ENCODE results near the gene U2AF2.

DNA sequence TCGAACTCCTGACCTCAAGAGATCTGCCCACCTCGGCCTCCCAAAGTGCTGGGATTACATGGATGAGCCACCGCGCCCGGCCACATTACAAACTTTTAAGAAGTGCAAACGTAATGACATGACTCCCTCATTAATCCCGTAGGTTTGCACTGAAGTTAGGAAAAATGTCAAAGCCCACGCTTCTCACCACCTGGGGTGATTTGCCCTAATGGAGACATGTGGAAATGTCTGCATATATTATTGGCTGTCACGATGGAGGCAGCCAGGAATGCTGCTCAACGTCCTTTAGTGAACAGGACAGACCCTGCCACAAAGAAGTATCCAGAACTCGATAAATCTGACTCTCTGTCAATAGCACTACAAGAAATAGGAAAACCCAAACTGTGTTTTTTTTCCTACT, 62.4 kb downstream of the U2AF2 start:
- TF ChIP-seq, protein P1, sequence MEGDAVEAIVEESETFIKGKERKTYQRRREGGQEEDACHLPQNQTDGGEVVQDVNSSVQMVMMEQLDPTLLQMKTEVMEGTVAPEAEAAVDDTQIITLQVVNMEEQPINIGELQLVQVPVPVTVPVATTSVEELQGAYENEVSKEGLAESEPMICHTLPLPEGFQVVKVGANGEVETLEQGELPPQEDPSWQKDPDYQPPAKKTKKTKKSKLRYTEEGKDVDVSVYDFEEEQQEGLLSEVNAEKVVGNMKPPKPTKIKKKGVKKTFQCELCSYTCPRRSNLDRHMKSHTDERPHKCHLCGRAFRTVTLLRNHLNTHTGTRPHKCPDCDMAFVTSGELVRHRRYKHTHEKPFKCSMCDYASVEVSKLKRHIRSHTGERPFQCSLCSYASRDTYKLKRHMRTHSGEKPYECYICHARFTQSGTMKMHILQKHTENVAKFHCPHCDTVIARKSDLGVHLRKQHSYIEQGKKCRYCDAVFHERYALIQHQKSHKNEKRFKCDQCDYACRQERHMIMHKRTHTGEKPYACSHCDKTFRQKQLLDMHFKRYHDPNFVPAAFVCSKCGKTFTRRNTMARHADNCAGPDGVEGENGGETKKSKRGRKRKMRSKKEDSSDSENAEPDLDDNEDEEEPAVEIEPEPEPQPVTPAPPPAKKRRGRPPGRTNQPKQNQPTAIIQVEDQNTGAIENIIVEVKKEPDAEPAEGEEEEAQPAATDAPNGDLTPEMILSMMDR (IDR thresholded peaks at IDR 0.05) = no peak
- no peak for TF ChIP-seq POLR2A (IDR thresholded peaks at IDR 0.05)

Data from esophagus squamous epithelium (tissue), 4 donors.